HG03159 (cell line): ENCODE measurements around the gene CENPN.

Experiments used
- ATAC-seq: cut with Tn5 transposase; IDR thresholded peaks from one replicate; pipeline ENCODE4 v1.9.1; 2021; ENCODE audit warnings: mild to moderate bottlenecking, moderate library complexity; ENCODE audit not compliant: unreplicated experiment

The CENPN gene

GRCh38 chr16:81077076-81077940 is 70.3 kb downstream of the CENPN start, which contains the start of gene C16orf46:
TSS of gene C16orf46 (minus strand) at chr16:81077238. CDS start at chr16:81063955, 13,283 bp downstream.
- peak; percentile 95 for ATAC-seq

- no peak for ATAC-seq
Measured at GRCh38 chr16:81080233-81080632, 73.2 kb downstream of the CENPN start.

GRCh38 chr16:81081014-81081413 is 74.0 kb downstream of the CENPN start:
- ATAC-seq = no peak
